SU-DHL-6 (cell line): Measurements from ENCODE around the gene GREM2.

Source experiments
- H2AFZ ChIP-seq: fragments of 200-600 bp; sonication (generic); 2 replicates; pipeline ENCODE4 v1.6.1; 2014; ENCODE audit warnings: low read depth, mild to moderate bottlenecking, moderate library complexity, mixed read lengths, antibody characterized with exemption, low read length; ENCODE audit not compliant: severe bottlenecking
- H3F3A ChIP-seq: fragments of 200-600 bp; shearing (Covaris generic); 2 replicates; pipeline ENCODE4 v1.6.0; 2016; ENCODE audit warnings: antibody characterized with exemption, mild to moderate bottlenecking; ENCODE audit not compliant: insufficient read depth
- H3K27ac ChIP-seq: fragments of 200-600 bp; sonication (generic); 2 replicates; pipeline ENCODE4 v1.5.1; 2016; ENCODE audit warnings: low read depth, mild to moderate bottlenecking, low read length, moderate library complexity, mixed read lengths
- H3K27me3 ChIP-seq: fragments of 200-600 bp; sonication (generic), shearing (Covaris generic); 2 replicates; pipeline ENCODE4 v1.6.0; 2014; ENCODE audit warnings: mild to moderate bottlenecking, low read length
- H3K36me3 ChIP-seq: fragments of 200-600 bp; sonication (generic); 2 replicates; pipeline ENCODE4 v1.6.1; 2014; ENCODE audit warnings: mild to moderate bottlenecking, low read length, mixed read lengths
- H3K4me2 ChIP-seq: fragments of 300-600, 200-600 bp; shearing (Covaris generic), sonication (generic); 2 replicates; pipeline ENCODE4 v1.6.0; 2014; ENCODE audit warnings: low read length, low read depth, mild to moderate bottlenecking; ENCODE audit not compliant: poor library complexity, severe bottlenecking
- H3K4me3 ChIP-seq: fragments of 200-600 bp; sonication (generic); 2 replicates; pipeline ENCODE4 v1.5.1; 2014; ENCODE audit warnings: antibody characterized with exemption, low read length, mild to moderate bottlenecking, mixed read lengths; ENCODE audit not compliant: insufficient read depth, poor library complexity, severe bottlenecking
- H3K79me2 ChIP-seq: fragments of 200-600 bp; sonication (generic); 2 replicates; pipeline ENCODE4 v1.6.1; 2014; ENCODE audit warnings: mild to moderate bottlenecking, low read length, moderate library complexity; ENCODE audit not compliant: insufficient read depth
- H3K9ac ChIP-seq: fragments of 200-600 bp; sonication (generic); 2 replicates; pipeline ENCODE4 v1.7.0; 2014; ENCODE audit warnings: mild to moderate bottlenecking, low read length
- H3K9me2 ChIP-seq: fragments of 200-600 bp; sonication (generic); replicated peaks from 2 replicates; pipeline ENCODE4 v1.6.1; 2014; ENCODE audit warnings: low read length; ENCODE audit not compliant: insufficient read depth
- H3K9me3 ChIP-seq: fragments of 200-600 bp; sonication (generic); 2 replicates; pipeline ENCODE4 v1.6.1; 2014; ENCODE audit warnings: low read length, mixed read lengths; ENCODE audit not compliant: insufficient read depth
- H4K20me1 ChIP-seq: fragments of 200-600 bp; sonication (generic); 2 replicates; pipeline ENCODE4 v1.6.1; 2014; ENCODE audit warnings: low read depth, mild to moderate bottlenecking, antibody characterized with exemption, low read length, moderate library complexity, mixed read lengths
- CTCF ChIP-seq: fragments of 200-600 bp; sonication (generic); IDR thresholded peaks from one replicate; pipeline ENCODE4 v1.5.1; 2017; ENCODE audit warnings: antibody characterized with exemption, mild to moderate bottlenecking, low read length, moderate library complexity; ENCODE audit not compliant: insufficient read depth, poor library complexity, severe bottlenecking
- EZH2phosphoT487 ChIP-seq: fragments of 200-600 bp; sonication (generic), shearing (Covaris generic); conservative IDR thresholded peaks from 2 replicates; pipeline ENCODE4 v1.6.1; 2018; ENCODE audit warnings: mild to moderate bottlenecking, antibody characterized with exemption, low read length, moderate library complexity, mixed read lengths

The GREM2 gene

GRCh38 chr1:240586006-240586405, 25.9 kb downstream of the GREM2 start:
- Histone ChIP-seq H3F3A (no peaks in the 10 kb centered on the region), H2AFZ (no peak overlapping the region), H3K4me3 (no peak overlapping the region), H3K9ac (no peak overlapping the region), H4K20me1 (no peaks in the 10 kb centered on the region), H3K27me3 (no peaks in the 10 kb centered on the region), H3K79me2 (no peaks in the 10 kb centered on the region), H3K9me2 (no peaks in the 10 kb centered on the region), H3K4me2 (no peak overlapping the region), H3K36me3 (no peaks in the 10 kb centered on the region), H3K9me3 (no peaks in the 10 kb centered on the region), H3K27ac (no peak overlapping the region)
- TF ChIP-seq CTCF = no peak
- no peak for TF ChIP-seq EZH2phosphoT487

GRCh38 chr1:240582953-240583352, 29.0 kb downstream of the GREM2 start:
- no peaks in the 10 kb centered on the region for H3K79me2 ChIP-seq
- no peaks in the 10 kb centered on the region for H3F3A ChIP-seq
- TF ChIP-seq CTCF (no peak), EZH2phosphoT487 (no peak)
- H2AFZ ChIP-seq = no peak overlapping the region
- no peaks in the 10 kb centered on the region for H3K9me2 ChIP-seq
- H3K27ac ChIP-seq = no peak overlapping the region
- no peak overlapping the region for H3K9ac ChIP-seq
- no peaks in the 10 kb centered on the region for H3K27me3 ChIP-seq
- H3K4me3 ChIP-seq = no peak overlapping the region
- no peaks in the 10 kb centered on the region for H3K9me3 ChIP-seq
- H3K4me2 ChIP-seq = no peak overlapping the region
- H4K20me1 ChIP-seq = no peaks in the 10 kb centered on the region
- no peaks in the 10 kb centered on the region for H3K36me3 ChIP-seq

- Histone ChIP-seq H3K36me3 (no peaks in the 10 kb centered on the region), H3K4me2 (no peak overlapping the region), H3K27me3 (no peaks in the 10 kb centered on the region), H3K79me2 (no peaks in the 10 kb centered on the region), H3K4me3 (no peak overlapping the region), H3K9me2 (no peaks in the 10 kb centered on the region), H3K9me3 (no peaks in the 10 kb centered on the region), H3K27ac (no peak overlapping the region), H3F3A (no peaks in the 10 kb centered on the region), H4K20me1 (no peaks in the 10 kb centered on the region), H3K9ac (no peak overlapping the region), H2AFZ (no peak overlapping the region)
- TF ChIP-seq CTCF (no peak), EZH2phosphoT487 (no peak)
Measured at GRCh38 chr1:240579511-240579910, 32.4 kb downstream of the GREM2 start.
